Large intestine (tissue), 12 donors: ENCODE results near the gene STYXL1. TPM values are rescaled to one million over a fixed set of nuclear protein-coding genes. Genes with fewer than 3 reads are reported as not detected.
"Not testable (repeated sequence)": the region's sequence is repeated elsewhere in the genome, so short reads cannot be mapped to it uniquely, and the experiment has no call there.

Experiments
- DNase-seq, 2 donors: peaks; one replicate each; pipeline versions ENCODE4 v3.0.0 to v3.0.0-alpha.2; 2013
- H3K27ac ChIP-seq: one replicate; pipeline ENCODE4 v1.5.1; 2013; ENCODE audit warnings: low read length
- H3K27me3 ChIP-seq: 2 replicates; pipeline ENCODE4 v1.6.1; 2013; ENCODE audit warnings: low read length; ENCODE audit not compliant: control insufficient read depth, insufficient read depth
- H3K36me3 ChIP-seq: 2 replicates; pipeline ENCODE4 v1.6.1; 2013; ENCODE audit warnings: low read length; ENCODE audit not compliant: control insufficient read depth, insufficient read depth
- H3K4me1 ChIP-seq: one replicate; pipeline ENCODE4 v1.6.1; 2013; ENCODE audit warnings: low read length; ENCODE audit not compliant: control insufficient read depth, insufficient read depth
- H3K4me3 ChIP-seq: one replicate; pipeline ENCODE4 v1.5.1; 2013; ENCODE audit warnings: low read length
- H3K9me3 ChIP-seq: one replicate; pipeline ENCODE4 v1.6.1; 2013; ENCODE audit warnings: mild to moderate bottlenecking, low read depth, low read length, moderate library complexity; ENCODE audit not compliant: control insufficient read depth
- WGBS: methylation state at CpG from one replicate; pipeline ENCODE4 v1.1.5; 2013; ENCODE audit warnings: low lambda C conversion rate; ENCODE audit not compliant: insufficient coverage; 5-methylcytosine and 5-hydroxymethylcytosine counted together
- long read RNA-seq, 11 donors: transcript quantifications; one replicate each; lab custom pipeline, GENCODE V29; 2026
- polyA plus RNA-seq: library from polyadenylated mRNA; unstranded; fragments of 120-200 nt; gene quantifications from one replicate; pipeline ENCODE4 v1.2.1, GENCODE V29; 2013

The STYXL1 gene
- 55.1 TPM for polyA plus RNA-seq
- long read RNA-seq, donor 1, partial matches to known transcripts = 0 of 4 reads
- long read RNA-seq, donor 1, other reads (novel, unspliced or antisense) = 0 of 4 reads
- long read RNA-seq, donor 2, partial matches to known transcripts = 0 of 2 reads
- long read RNA-seq, donor 2, other reads (novel, unspliced or antisense) = 0 of 2 reads
- long read RNA-seq, donor 3, partial matches to known transcripts = 0 of 23 reads
- long read RNA-seq, donor 3, other reads (novel, unspliced or antisense) = 15 of 23 reads
- long read RNA-seq, donor 4, partial matches to known transcripts = 0 of 1 reads
- long read RNA-seq, donor 4, other reads (novel, unspliced or antisense) = 0 of 1 reads
- long read RNA-seq, donor 5, partial matches to known transcripts = 0 of 2 reads
- long read RNA-seq, donor 5, other reads (novel, unspliced or antisense) = 0 of 2 reads
- long read RNA-seq, donor 6, partial matches to known transcripts = 0 of 5 reads
- long read RNA-seq, donor 6, other reads (novel, unspliced or antisense) = 5 of 5 reads
- long read RNA-seq, donor 7, partial matches to known transcripts = 100 of 169 reads
- long read RNA-seq, donor 7, other reads (novel, unspliced or antisense) = 69 of 169 reads
- long read RNA-seq, donor 8, partial matches to known transcripts = 0 of 12 reads
- long read RNA-seq, donor 8, other reads (novel, unspliced or antisense) = 8 of 12 reads
- long read RNA-seq, donor 9, partial matches to known transcripts = 0 of 12 reads
- long read RNA-seq, donor 9, other reads (novel, unspliced or antisense) = 9 of 12 reads
- long read RNA-seq, donor 10, partial matches to known transcripts = 0 of 5 reads
- long read RNA-seq, donor 10, other reads (novel, unspliced or antisense) = 0 of 5 reads
- long read RNA-seq, donor 11, partial matches to known transcripts = 0 of 3 reads
- long read RNA-seq, donor 11, other reads (novel, unspliced or antisense) = 0 of 3 reads

DNA sequence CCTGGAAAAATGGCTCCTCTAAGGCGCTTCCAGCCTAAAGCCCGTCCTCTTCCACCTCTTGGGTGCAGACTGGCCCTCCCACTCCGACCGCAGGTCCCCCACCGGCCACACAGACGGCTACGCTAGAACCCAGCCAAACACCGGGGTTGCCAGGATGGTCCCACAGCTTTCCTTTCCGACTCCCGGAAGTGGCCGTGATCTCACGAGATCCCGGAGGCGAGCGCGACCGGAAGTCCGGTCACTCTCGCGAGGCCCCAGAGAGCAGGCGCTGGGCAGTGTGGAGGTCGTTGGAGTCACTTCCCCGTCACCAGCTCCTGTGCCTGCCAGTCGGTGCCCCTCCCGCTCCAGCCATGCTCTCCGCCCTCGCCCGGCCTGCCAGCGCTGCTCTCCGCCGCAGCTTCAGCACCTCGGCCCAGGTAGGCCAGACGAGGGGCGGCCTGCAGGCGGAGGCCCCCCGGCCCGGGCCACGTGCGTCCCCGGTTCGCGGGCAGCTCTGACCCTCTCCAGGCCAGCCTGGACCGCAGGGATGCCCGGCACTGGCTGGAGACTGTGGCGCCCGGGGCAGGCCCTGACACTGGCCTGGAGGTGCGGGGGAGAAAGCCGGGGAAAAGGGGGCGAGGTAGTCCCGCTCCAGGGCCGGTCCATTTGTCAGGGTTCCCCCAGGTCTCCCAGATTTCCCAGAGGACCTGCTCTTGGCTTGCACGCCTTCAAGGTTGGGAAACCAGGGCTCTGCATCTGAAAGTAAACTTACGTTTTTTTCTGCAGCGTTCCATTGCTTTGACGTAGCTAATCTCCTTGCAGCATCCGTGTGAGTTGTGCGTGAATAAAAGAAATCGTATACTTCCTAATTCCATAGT, at the start of gene STYXL1, which contains the start of gene MDH2:
TSS of gene STYXL1 (minus strand) at position 190 of the 857 bp plus-strand sequence. CDS start 17,477 bp downstream, outside the sequence.
TSS of gene MDH2 (plus strand) at position 296 of the 857 bp plus-strand sequence. CDS start at position 351, 55 bp downstream.
- Histone ChIP-seq H3K27ac (peak within 1 kb of the TSS; percentile 78), H3K9me3 (no peaks in the 10 kb centered on the region), H3K36me3 (peaks cover 18% of the 10 kb centered on the region), H3K4me1 (peaks cover 3% of the 10 kb centered on the region), H3K4me3 (peak within 1 kb of the TSS; percentile 98), H3K27me3 (no peaks in the 10 kb centered on the region)
- no CpG with 5 or more reads among the region's 58 CpGs for WGBS
- peak; percentile 94 to 96 for DNase-seq

- H3K9me3 ChIP-seq = no peaks in the 10 kb centered on the region
Observed at GRCh38 chr7:76095908-76096307, 48.1 kb upstream of the STYXL1 start.

GRCh38 chr7:76094326-76094725, 46.5 kb upstream of the STYXL1 start:
- not testable (repeated sequence) for H3K4me1 ChIP-seq, H3K4me3 ChIP-seq, H3K27ac ChIP-seq, H3K27me3 ChIP-seq, DNase-seq, H3K9me3 ChIP-seq, H3K36me3 ChIP-seq
- WGBS = no CpG with 5 or more reads among the region's 5 CpGs

More at GRCh38 chr7:76095908-76096307, 48.1 kb upstream of the STYXL1 start:
- no peak for DNase-seq
- Histone ChIP-seq H3K4me1 (no peaks in the 10 kb centered on the region), H3K36me3 (no peaks in the 10 kb centered on the region), H3K4me3 (no peak overlapping the region), H3K27ac (no peak overlapping the region), H3K27me3 (peaks cover 2% of the 10 kb centered on the region)
- no CpG with 5 or more reads among the region's 3 CpGs for WGBS

- no CpG with 5 or more reads among the region's 5 CpGs for WGBS
- H3K4me3 ChIP-seq, H3K27me3 ChIP-seq, H3K4me1 ChIP-seq, H3K9me3 ChIP-seq, H3K27ac ChIP-seq, H3K36me3 ChIP-seq, DNase-seq: not testable (repeated sequence)
Observed at GRCh38 chr7:76093531-76093930, 45.7 kb upstream of the STYXL1 start.

GRCh38 chr7:76091506-76091905, 43.7 kb upstream of the STYXL1 start:
- WGBS = no CpG with 5 or more reads among the region's 5 CpGs
- Histone ChIP-seq H3K9me3 (no peaks in the 10 kb centered on the region), H3K4me3 (no peak overlapping the region), H3K36me3 (no peaks in the 10 kb centered on the region), H3K27ac (no peak overlapping the region), H3K27me3 (no peaks in the 10 kb centered on the region), H3K4me1 (no peaks in the 10 kb centered on the region)
- DNase-seq = no peak

GRCh38 chr7:76089865-76090475, 42.2 kb upstream of the STYXL1 start:
- H3K36me3 ChIP-seq = no peaks in the 10 kb centered on the region
- no peak overlapping the region for H3K27ac ChIP-seq
- WGBS = 44% methylated on average over 4 of the region's 10 CpGs
- no peaks in the 10 kb centered on the region for H3K9me3 ChIP-seq
- DNase-seq = no peak
- no peak overlapping the region for H3K4me3 ChIP-seq
- peaks cover 3% of the 10 kb centered on the region for H3K27me3 ChIP-seq
- no peaks in the 10 kb centered on the region for H3K4me1 ChIP-seq

- H3K4me3 ChIP-seq, H3K27ac ChIP-seq, H3K27me3 ChIP-seq, H3K4me1 ChIP-seq, H3K36me3 ChIP-seq, H3K9me3 ChIP-seq, DNase-seq: not testable (repeated sequence)
- WGBS = 40% methylated on average over 1 of the region's 5 CpGs
Observed at GRCh38 chr7:76087362-76087791, 39.6 kb upstream of the STYXL1 start.

- Histone ChIP-seq H3K4me1 (no peaks in the 10 kb centered on the region), H3K27me3 (peaks cover 3% of the 10 kb centered on the region), H3K9me3 (no peaks in the 10 kb centered on the region), H3K27ac (no peak overlapping the region), H3K4me3 (no peak overlapping the region), H3K36me3 (no peaks in the 10 kb centered on the region)
- WGBS = no CpG with 5 or more reads among the region's 4 CpGs
- DNase-seq = no peak
Observed at GRCh38 chr7:76086070-76086469, 38.3 kb upstream of the STYXL1 start.

GRCh38 chr7:76084115-76084514, 36.3 kb upstream of the STYXL1 start:
- not testable (repeated sequence) for H3K27me3 ChIP-seq, H3K27ac ChIP-seq, H3K9me3 ChIP-seq, H3K4me1 ChIP-seq, H3K4me3 ChIP-seq, DNase-seq, H3K36me3 ChIP-seq
- WGBS = 80% methylated on average over 2 of the region's 2 CpGs
